Measurements from ENCODE around the gene HOXA3.

Gene HOXA3

GRCh38 chr7:27091941-27092818 lies 60.2 kb downstream of the HOXA3 start:
- Histone ChIP-seq H4K8ac (ENCODE audit: low read depth, low read length) (no peak overlapping the region), H3K79me2 (ENCODE audit: control insufficient read depth, insufficient read depth, low read length) (no peaks in the 10 kb centered on the region), H4K5ac (ENCODE audit: low read length) (no peak overlapping the region), H3K27me3 (ENCODE audit: insufficient read depth, low read length, poor library complexity) (peaks cover 61% of the 10 kb centered on the region), H3K79me1 (ENCODE audit: low read length) (no peaks in the 10 kb centered on the region), H3K9ac (ENCODE audit: low read length) (no peak overlapping the region), H3K4me3 (ENCODE audit: low read length) (no peak overlapping the region), H2BK5ac (ENCODE audit: low read length) (no peak overlapping the region), H3K18ac (ENCODE audit: low read length) (no peak overlapping the region), H2BK120ac (ENCODE audit: low read depth, low read length) (no peak overlapping the region), H3K4me2 (ENCODE audit: low read length) (no peak overlapping the region), H3K56ac (ENCODE audit: low read length) (no peak overlapping the region), H3K27ac (ENCODE audit: low read depth, low read length) (peak overlapping the region; percentile 41), H3K23ac (ENCODE audit: low read length) (no peak overlapping the region), H2BK15ac (replicated peaks; ENCODE audit: low read depth) (no peak overlapping the region), H2AK5ac (ENCODE audit: low read length) (no peak overlapping the region), H3K36me3 (ENCODE audit: control insufficient read depth, insufficient read depth, low read length) (no peaks in the 10 kb centered on the region), H3K4ac (ENCODE audit: low read depth, low read length) (no peak overlapping the region), H3K4me1 (ENCODE audit: control insufficient read depth, low read depth, low read length) (peaks cover 9% of the 10 kb centered on the region)
- DNase-seq, result peak; percentile 70
- no CpG with 5 or more reads among the region's 9 CpGs for WGBS (ENCODE audit: extremely low coverage, insufficient coverage, low lambda C conversion rate)

DNA sequence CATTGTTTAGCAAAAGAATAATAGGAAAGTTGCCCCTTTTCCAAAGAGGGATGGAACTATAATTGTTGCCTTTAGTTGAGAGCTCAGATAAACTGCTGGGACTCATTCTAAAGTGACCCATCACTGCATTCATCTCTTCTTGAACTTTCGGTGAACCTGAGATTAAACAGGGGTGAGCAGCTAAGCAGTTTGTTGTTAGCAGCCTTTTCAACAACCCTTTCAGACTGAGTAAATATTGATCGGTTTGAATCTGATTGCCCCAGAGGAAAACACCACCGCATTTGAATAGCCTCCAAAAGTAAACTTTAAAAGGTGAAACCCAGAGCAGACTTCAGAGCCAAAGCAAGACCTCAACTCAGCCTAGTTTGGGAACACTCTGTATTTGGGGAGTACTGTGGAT lies 61.3 kb downstream of the HOXA3 start:
- no peak overlapping the region for H2BK120ac ChIP-seq (ENCODE audit: low read depth, low read length)
- H2AK5ac ChIP-seq (ENCODE audit: low read length), result no peak overlapping the region
- no peak overlapping the region for H2BK15ac ChIP-seq (replicated peaks; ENCODE audit: low read depth)
- H3K27me3 ChIP-seq (ENCODE audit: insufficient read depth, low read length, poor library complexity), result peaks cover 53% of the 10 kb centered on the region
- DNase-seq, result no peak
- no peak overlapping the region for H3K56ac ChIP-seq (ENCODE audit: low read length)
- H3K4ac ChIP-seq (ENCODE audit: low read depth, low read length), result no peak overlapping the region
- H4K5ac ChIP-seq (ENCODE audit: low read length), result no peak overlapping the region
- H3K79me2 ChIP-seq (ENCODE audit: control insufficient read depth, insufficient read depth, low read length), result no peaks in the 10 kb centered on the region
- H3K4me3 ChIP-seq (ENCODE audit: low read length), result no peak overlapping the region
- no peaks in the 10 kb centered on the region for H3K79me1 ChIP-seq (ENCODE audit: low read length)
- no peak overlapping the region for H4K8ac ChIP-seq (ENCODE audit: low read depth, low read length)
- no CpG with 5 or more reads among the region's 3 CpGs for WGBS (ENCODE audit: extremely low coverage, insufficient coverage, low lambda C conversion rate)
- H3K9ac ChIP-seq (ENCODE audit: low read length), result no peak overlapping the region
- H3K36me3 ChIP-seq (ENCODE audit: control insufficient read depth, insufficient read depth, low read length), result no peaks in the 10 kb centered on the region
- H3K4me1 ChIP-seq (ENCODE audit: control insufficient read depth, low read depth, low read length), result peaks cover 9% of the 10 kb centered on the region
- no peak overlapping the region for H2BK5ac ChIP-seq (ENCODE audit: low read length)
- H3K18ac ChIP-seq (ENCODE audit: low read length), result no peak overlapping the region
- H3K23ac ChIP-seq (ENCODE audit: low read length), result no peak overlapping the region
- no peak overlapping the region for H3K4me2 ChIP-seq (ENCODE audit: low read length)
- no peak overlapping the region for H3K27ac ChIP-seq (ENCODE audit: low read depth, low read length)

DNA sequence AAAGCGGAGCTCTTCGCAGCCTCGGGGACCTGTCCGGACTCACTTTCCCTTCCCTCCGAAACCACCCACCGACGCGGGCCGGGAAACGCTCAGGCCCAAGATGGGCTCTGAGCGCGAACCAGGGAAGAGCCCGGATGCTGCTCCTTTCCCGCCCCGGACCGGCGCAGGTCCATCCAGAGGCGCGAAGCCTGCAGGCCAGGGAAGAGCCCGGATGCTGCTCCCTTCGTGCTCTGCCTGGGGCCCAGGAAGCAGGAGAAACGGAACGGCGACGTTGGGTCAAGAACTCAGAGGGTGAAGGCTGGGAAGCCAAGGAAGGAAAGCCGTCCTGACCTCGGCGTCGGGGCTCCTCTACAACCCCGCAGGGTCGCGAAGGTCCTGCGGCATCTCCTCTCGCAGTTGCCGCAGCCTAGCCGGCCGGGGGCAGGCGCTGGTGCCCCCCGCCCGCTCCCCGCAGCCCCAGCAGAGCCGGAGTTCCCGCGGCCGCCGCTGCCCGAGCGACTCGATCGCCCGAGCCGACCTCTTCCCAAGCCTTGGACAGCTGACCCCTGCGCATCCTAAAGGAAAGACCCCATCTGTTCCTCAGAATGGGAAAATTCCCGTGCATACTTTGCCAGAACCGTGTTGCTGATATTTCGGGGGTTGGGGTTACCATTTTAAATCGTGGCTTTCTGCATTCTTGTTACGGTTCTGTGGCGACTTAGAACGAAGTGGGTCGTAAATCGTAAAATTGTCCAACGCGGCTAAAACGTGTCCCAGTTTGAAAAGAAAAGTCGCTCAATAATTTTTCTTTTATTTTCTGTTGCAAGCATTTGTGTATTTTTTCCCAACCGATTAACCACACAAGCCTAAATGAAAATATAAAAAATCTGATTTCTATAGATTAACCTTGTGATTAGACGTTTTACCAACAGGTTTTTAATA lies 64.1 kb downstream of the HOXA3 start:
- DNase-seq, result peak; percentile 61
- H3K27ac ChIP-seq (ENCODE audit: low read depth, low read length), result no peak overlapping the region

GRCh38 chr7:27083646-27084045 lies 68.7 kb downstream of the HOXA3 start:
- H3K4me2 ChIP-seq (ENCODE audit: low read length), result no peak overlapping the region
- no peaks in the 10 kb centered on the region for H3K4me1 ChIP-seq (ENCODE audit: control insufficient read depth, low read depth, low read length)
- H3K27ac ChIP-seq (ENCODE audit: low read depth, low read length), result no peak overlapping the region
- no peaks in the 10 kb centered on the region for H3K36me3 ChIP-seq (ENCODE audit: control insufficient read depth, insufficient read depth, low read length)
- H3K4ac ChIP-seq (ENCODE audit: low read depth, low read length), result no peak overlapping the region
- no peak overlapping the region for H3K23ac ChIP-seq (ENCODE audit: low read length)
- DNase-seq, result no peak
- no peak overlapping the region for H2AK5ac ChIP-seq (ENCODE audit: low read length)
- H2BK5ac ChIP-seq (ENCODE audit: low read length), result no peak overlapping the region
- no peak overlapping the region for H2BK15ac ChIP-seq (replicated peaks; ENCODE audit: low read depth)
- H3K9ac ChIP-seq (ENCODE audit: low read length), result no peak overlapping the region
- no peaks in the 10 kb centered on the region for H3K79me1 ChIP-seq (ENCODE audit: low read length)
- no peak overlapping the region for H3K56ac ChIP-seq (ENCODE audit: low read length)
- H4K5ac ChIP-seq (ENCODE audit: low read length), result no peak overlapping the region
- H3K18ac ChIP-seq (ENCODE audit: low read length), result no peak overlapping the region
- H3K27me3 ChIP-seq (ENCODE audit: insufficient read depth, low read length, poor library complexity), result peaks cover 14% of the 10 kb centered on the region
- H3K4me3 ChIP-seq (ENCODE audit: low read length), result no peak overlapping the region
- WGBS (ENCODE audit: extremely low coverage, insufficient coverage, low lambda C conversion rate), result no CpG with 5 or more reads among the region's 2 CpGs
- H2BK120ac ChIP-seq (ENCODE audit: low read depth, low read length), result no peak overlapping the region
- H4K8ac ChIP-seq (ENCODE audit: low read depth, low read length), result no peak overlapping the region
- H3K79me2 ChIP-seq (ENCODE audit: control insufficient read depth, insufficient read depth, low read length), result no peaks in the 10 kb centered on the region

More for the DNA sequence above, 64.1 kb downstream of the HOXA3 start:
- Histone ChIP-seq H3K4me2 (ENCODE audit: low read length) (no peak overlapping the region), H3K18ac (ENCODE audit: low read length) (no peak overlapping the region), H3K36me3 (ENCODE audit: control insufficient read depth, insufficient read depth, low read length) (no peaks in the 10 kb centered on the region), H2BK5ac (ENCODE audit: low read length) (no peak overlapping the region), H3K4ac (ENCODE audit: low read depth, low read length) (no peak overlapping the region), H3K4me1 (ENCODE audit: control insufficient read depth, low read depth, low read length) (peaks cover 6% of the 10 kb centered on the region), H3K9ac (ENCODE audit: low read length) (no peak overlapping the region), H2AK5ac (ENCODE audit: low read length) (no peak overlapping the region), H2BK15ac (replicated peaks; ENCODE audit: low read depth) (no peak overlapping the region), H3K27me3 (ENCODE audit: insufficient read depth, low read length, poor library complexity) (peaks cover 36% of the 10 kb centered on the region), H3K4me3 (ENCODE audit: low read length) (no peak overlapping the region), H3K23ac (ENCODE audit: low read length) (no peak overlapping the region), H3K56ac (ENCODE audit: low read length) (peak overlapping the region; percentile 22), H3K79me1 (ENCODE audit: low read length) (no peaks in the 10 kb centered on the region), H3K79me2 (ENCODE audit: control insufficient read depth, insufficient read depth, low read length) (no peaks in the 10 kb centered on the region), H4K8ac (ENCODE audit: low read depth, low read length) (no peak overlapping the region), H2BK120ac (ENCODE audit: low read depth, low read length) (no peak overlapping the region), H4K5ac (ENCODE audit: low read length) (no peak overlapping the region)
- WGBS (ENCODE audit: extremely low coverage, insufficient coverage, low lambda C conversion rate), result no CpG with 5 or more reads among the region's 68 CpGs

DNA sequence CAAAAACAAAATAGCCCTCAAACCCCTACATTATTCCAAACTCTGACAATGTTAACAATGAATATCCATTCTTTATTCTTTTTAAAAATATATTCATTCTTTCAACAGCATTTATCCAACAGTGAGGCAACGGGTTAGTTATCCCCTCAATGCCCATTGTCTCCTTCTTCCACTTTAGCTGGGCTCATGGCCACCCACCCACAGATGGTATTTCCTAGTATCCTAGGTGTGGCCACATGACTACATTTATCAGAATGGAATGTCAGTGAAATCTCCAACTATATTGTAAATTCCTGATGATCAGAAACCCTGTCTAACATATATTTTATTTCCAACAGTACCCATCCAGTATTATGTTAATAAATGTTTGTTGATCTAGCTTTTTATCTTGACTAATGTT lies 70.2 kb downstream of the HOXA3 start:
- Histone ChIP-seq H2BK15ac (replicated peaks; ENCODE audit: low read depth) (no peak overlapping the region), H3K79me1 (ENCODE audit: low read length) (no peaks in the 10 kb centered on the region), H3K27me3 (ENCODE audit: insufficient read depth, low read length, poor library complexity) (no peaks in the 10 kb centered on the region), H3K4ac (ENCODE audit: low read depth, low read length) (no peak overlapping the region), H2BK5ac (ENCODE audit: low read length) (no peak overlapping the region), H3K9ac (ENCODE audit: low read length) (no peak overlapping the region), H3K79me2 (ENCODE audit: control insufficient read depth, insufficient read depth, low read length) (no peaks in the 10 kb centered on the region), H3K4me2 (ENCODE audit: low read length) (no peak overlapping the region), H3K56ac (ENCODE audit: low read length) (no peak overlapping the region), H3K36me3 (ENCODE audit: control insufficient read depth, insufficient read depth, low read length) (no peaks in the 10 kb centered on the region), H3K4me1 (ENCODE audit: control insufficient read depth, low read depth, low read length) (no peaks in the 10 kb centered on the region), H3K18ac (ENCODE audit: low read length) (no peak overlapping the region), H4K8ac (ENCODE audit: low read depth, low read length) (no peak overlapping the region), H3K4me3 (ENCODE audit: low read length) (no peak overlapping the region), H3K27ac (ENCODE audit: low read depth, low read length) (no peak overlapping the region), H3K23ac (ENCODE audit: low read length) (no peak overlapping the region), H2AK5ac (ENCODE audit: low read length) (no peak overlapping the region), H2BK120ac (ENCODE audit: low read depth, low read length) (no peak overlapping the region), H4K5ac (ENCODE audit: low read length) (no peak overlapping the region)
- no peak for DNase-seq
- no CpG with 5 or more reads among the region's 1 CpG for WGBS (ENCODE audit: extremely low coverage, insufficient coverage, low lambda C conversion rate)

Measured in mesendoderm (in vitro differentiated cells).